HepG2 (cell line): ENCODE results near the gene TFDP2. TPM values are rescaled to one million over a fixed set of nuclear protein-coding genes. Genes with fewer than 3 reads are reported as not detected.

Experiments used
- CEBPG ChIP-seq: IDR thresholded peaks from 2 replicates; pipeline ENCODE4 v1.6.1; 2016
- ELF1 ChIP-seq: sonication (generic); formaldehyde crosslinking; IDR thresholded peaks from 2 replicates; pipeline ENCODE4 v1.4.0; 2020; ENCODE audit warnings: missing genetic modification reagents
- GTF2F1 ChIP-seq: fragments of 150-350 bp; IDR thresholded peaks from 2 replicates; pipeline ENCODE4 v1.6.1; 2014; ENCODE audit warnings: low read length
- NR2F6 ChIP-seq, 2 experiments: IDR thresholded peaks; 2 replicates each; pipeline ENCODE4 v1.6.1; 2016; ENCODE audit warnings: antibody characterized with exemption in 1 of 2, mild to moderate bottlenecking in 1 of 2
- SRSF1 ChIP-seq: fragments of 200-400 bp; formaldehyde crosslinking; optimal IDR thresholded peaks from 2 replicates; pipeline ENCODE3; 2017; ENCODE audit warnings: mild to moderate bottlenecking, low read depth, low read length, moderate library complexity
- TCF7 ChIP-seq: sonication (generic); IDR thresholded peaks from 2 replicates; pipeline ENCODE4 v1.6.1; 2016; ENCODE audit warnings: antibody characterized with exemption, low read depth
- ZMYM2 ChIP-seq: sonication (generic); formaldehyde crosslinking; IDR thresholded peaks from 2 replicates; pipeline ENCODE4 v1.8.0; 2022; ENCODE audit warnings: mild to moderate bottlenecking, missing genetic modification reagents
- ZNF660 ChIP-seq: sonication (generic); formaldehyde crosslinking; IDR thresholded peaks from 2 replicates; pipeline ENCODE4 v1.5.1; 2020; ENCODE audit warnings: mild to moderate bottlenecking, low read depth, missing genetic modification reagents, borderline replicate concordance
- polyA plus RNA-seq, 8 experiments: library from polyadenylated mRNA; depleted of rRNA in 3 of 8; stranded (reverse) in 7 of 8; unstranded in 1 of 8; fragments of >200 nt; fragmentation: Illumina TruSeq in 4 of 8; extraction: Trizol in 4 of 8; gene quantifications; 2 replicates each; pipeline versions ENCODE4 v1.2.1 to v1.2.3, GENCODE V29; 2011 to 2016; ENCODE audit warnings: low read depth in 4 of 8, missing spikeins in 1 of 8, mixed read lengths in 1 of 8; ENCODE audit not compliant: insufficient read depth in 1 of 8
- total RNA-seq, 5 experiments: library from RNA; depleted of rRNA; stranded (reverse); fragments of >200 nt; fragmentation: Illumina TruSeq; extraction: Trizol; gene quantifications; 2 replicates each; pipeline ENCODE4 v1.2.3, GENCODE V29; 2016; ENCODE audit warnings: low read depth in 1 of 5
- TF ChIP-seq, protein P1 (sequence below): sonication (generic); formaldehyde crosslinking; conservative IDR thresholded peaks from 2 replicates; pipeline ENCODE4 v1.4.0; 2020; ENCODE audit warnings: missing genetic modification reagents
- TF ChIP-seq, protein P2 (sequence below), 2 experiments: sonication (generic) in 1 of 2; formaldehyde crosslinking in 1 of 2; IDR thresholded peaks; 2 replicates each; pipeline versions ENCODE4 v1.6.1 to v1.9.0; 2014 to 2022; ENCODE audit warnings: antibody characterized with exemption in 1 of 2, borderline replicate concordance in 1 of 2, inconsistent platforms in 1 of 2, low read depth in 1 of 2, missing genetic modification reagents in 1 of 2
- TF ChIP-seq, protein P3 (sequence below): IDR thresholded peaks from 2 replicates; pipeline ENCODE4 v1.4.0; 2020; ENCODE audit warnings: mild to moderate bottlenecking, missing genetic modification reagents
- TF ChIP-seq, protein P4 (sequence below): IDR thresholded peaks from 2 replicates; pipeline ENCODE4 v1.6.1; 2016
- TF ChIP-seq, protein P5 (sequence below): sonication (generic); formaldehyde crosslinking; IDR thresholded peaks from 2 replicates; pipeline ENCODE4 v1.4.0; 2020; ENCODE audit warnings: missing genetic modification reagents

TFDP2 gene
- total and polyA plus RNA-seq, 2 of the 13 experiments (the other 11 are each of a cell fraction or from before 2014, with no cell fraction given) = 17.9 to 37.4 TPM

DNA sequence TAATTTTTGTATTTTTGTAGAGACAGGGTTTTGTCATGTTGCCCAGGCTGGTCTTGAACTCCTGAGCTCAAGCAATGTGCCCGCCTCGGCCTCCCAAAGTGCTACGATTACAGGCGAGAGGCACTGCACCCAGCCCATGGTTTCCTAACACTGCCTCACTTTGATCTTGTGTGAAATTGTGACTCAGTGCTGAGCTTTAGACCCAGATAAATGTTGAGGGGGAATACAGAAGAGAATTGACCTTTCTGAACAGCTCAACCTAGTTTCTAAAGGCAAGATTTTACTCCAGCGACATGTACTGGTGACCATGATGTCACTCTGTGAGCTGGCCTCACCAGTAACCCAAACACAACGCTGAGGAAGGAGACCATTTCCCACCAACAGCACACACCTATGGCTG lies 199.4 kb downstream of the TFDP2 start (continued):
- no peak for TF ChIP-seq ZNF660 (CRISPR knock-in tag)
- TF ChIP-seq, protein P1, sequence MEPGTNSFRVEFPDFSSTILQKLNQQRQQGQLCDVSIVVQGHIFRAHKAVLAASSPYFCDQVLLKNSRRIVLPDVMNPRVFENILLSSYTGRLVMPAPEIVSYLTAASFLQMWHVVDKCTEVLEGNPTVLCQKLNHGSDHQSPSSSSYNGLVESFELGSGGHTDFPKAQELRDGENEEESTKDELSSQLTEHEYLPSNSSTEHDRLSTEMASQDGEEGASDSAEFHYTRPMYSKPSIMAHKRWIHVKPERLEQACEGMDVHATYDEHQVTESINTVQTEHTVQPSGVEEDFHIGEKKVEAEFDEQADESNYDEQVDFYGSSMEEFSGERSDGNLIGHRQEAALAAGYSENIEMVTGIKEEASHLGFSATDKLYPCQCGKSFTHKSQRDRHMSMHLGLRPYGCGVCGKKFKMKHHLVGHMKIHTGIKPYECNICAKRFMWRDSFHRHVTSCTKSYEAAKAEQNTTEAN = no peak
- 0 out of 2 replicates have a peak, but pooled peaks have one; percentile 26 for TF ChIP-seq NR2F6 (IDR thresholded peaks at IDR 0.05)
- peak; percentile 31; the same call in 1 of the 2 replicates for TF ChIP-seq NR2F6 (CRISPR knock-in tag; IDR thresholded peaks at IDR 0.05)
- TF ChIP-seq SRSF1 = no peak
- TF ChIP-seq, protein P2, sequence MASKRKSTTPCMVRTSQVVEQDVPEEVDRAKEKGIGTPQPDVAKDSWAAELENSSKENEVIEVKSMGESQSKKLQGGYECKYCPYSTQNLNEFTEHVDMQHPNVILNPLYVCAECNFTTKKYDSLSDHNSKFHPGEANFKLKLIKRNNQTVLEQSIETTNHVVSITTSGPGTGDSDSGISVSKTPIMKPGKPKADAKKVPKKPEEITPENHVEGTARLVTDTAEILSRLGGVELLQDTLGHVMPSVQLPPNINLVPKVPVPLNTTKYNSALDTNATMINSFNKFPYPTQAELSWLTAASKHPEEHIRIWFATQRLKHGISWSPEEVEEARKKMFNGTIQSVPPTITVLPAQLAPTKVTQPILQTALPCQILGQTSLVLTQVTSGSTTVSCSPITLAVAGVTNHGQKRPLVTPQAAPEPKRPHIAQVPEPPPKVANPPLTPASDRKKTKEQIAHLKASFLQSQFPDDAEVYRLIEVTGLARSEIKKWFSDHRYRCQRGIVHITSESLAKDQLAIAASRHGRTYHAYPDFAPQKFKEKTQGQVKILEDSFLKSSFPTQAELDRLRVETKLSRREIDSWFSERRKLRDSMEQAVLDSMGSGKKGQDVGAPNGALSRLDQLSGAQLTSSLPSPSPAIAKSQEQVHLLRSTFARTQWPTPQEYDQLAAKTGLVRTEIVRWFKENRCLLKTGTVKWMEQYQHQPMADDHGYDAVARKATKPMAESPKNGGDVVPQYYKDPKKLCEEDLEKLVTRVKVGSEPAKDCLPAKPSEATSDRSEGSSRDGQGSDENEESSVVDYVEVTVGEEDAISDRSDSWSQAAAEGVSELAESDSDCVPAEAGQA (IDR thresholded peaks at IDR 0.05; ENCODE audit: low read depth) = peak; percentile 26; the same call in 1 of the 2 replicates
- TF ChIP-seq, protein P2 (CRISPR knock-in tag; IDR thresholded peaks at IDR 0.05; ENCODE audit: borderline replicate concordance) = no peak
- peak; percentile 82 for TF ChIP-seq TCF7
- TF ChIP-seq, protein P3, sequence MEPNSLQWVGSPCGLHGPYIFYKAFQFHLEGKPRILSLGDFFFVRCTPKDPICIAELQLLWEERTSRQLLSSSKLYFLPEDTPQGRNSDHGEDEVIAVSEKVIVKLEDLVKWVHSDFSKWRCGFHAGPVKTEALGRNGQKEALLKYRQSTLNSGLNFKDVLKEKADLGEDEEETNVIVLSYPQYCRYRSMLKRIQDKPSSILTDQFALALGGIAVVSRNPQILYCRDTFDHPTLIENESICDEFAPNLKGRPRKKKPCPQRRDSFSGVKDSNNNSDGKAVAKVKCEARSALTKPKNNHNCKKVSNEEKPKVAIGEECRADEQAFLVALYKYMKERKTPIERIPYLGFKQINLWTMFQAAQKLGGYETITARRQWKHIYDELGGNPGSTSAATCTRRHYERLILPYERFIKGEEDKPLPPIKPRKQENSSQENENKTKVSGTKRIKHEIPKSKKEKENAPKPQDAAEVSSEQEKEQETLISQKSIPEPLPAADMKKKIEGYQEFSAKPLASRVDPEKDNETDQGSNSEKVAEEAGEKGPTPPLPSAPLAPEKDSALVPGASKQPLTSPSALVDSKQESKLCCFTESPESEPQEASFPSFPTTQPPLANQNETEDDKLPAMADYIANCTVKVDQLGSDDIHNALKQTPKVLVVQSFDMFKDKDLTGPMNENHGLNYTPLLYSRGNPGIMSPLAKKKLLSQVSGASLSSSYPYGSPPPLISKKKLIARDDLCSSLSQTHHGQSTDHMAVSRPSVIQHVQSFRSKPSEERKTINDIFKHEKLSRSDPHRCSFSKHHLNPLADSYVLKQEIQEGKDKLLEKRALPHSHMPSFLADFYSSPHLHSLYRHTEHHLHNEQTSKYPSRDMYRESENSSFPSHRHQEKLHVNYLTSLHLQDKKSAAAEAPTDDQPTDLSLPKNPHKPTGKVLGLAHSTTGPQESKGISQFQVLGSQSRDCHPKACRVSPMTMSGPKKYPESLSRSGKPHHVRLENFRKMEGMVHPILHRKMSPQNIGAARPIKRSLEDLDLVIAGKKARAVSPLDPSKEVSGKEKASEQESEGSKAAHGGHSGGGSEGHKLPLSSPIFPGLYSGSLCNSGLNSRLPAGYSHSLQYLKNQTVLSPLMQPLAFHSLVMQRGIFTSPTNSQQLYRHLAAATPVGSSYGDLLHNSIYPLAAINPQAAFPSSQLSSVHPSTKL (CRISPR knock-in tag) = peak; percentile 73
- peak; percentile 92 for TF ChIP-seq ZMYM2 (CRISPR knock-in tag)
- no peak for TF ChIP-seq GTF2F1
- TF ChIP-seq, protein P4, sequence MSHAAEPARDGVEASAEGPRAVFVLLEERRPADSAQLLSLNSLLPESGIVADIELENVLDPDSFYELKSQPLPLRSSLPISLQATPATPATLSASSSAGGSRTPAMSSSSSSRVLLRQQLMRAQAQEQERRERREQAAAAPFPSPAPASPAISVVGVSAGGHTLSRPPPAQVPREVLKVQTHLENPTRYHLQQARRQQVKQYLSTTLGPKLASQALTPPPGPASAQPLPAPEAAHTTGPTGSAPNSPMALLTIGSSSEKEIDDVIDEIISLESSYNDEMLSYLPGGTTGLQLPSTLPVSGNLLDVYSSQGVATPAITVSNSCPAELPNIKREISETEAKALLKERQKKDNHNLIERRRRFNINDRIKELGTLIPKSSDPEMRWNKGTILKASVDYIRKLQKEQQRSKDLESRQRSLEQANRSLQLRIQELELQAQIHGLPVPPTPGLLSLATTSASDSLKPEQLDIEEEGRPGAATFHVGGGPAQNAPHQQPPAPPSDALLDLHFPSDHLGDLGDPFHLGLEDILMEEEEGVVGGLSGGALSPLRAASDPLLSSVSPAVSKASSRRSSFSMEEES = no peak
- TF ChIP-seq CEBPG (CRISPR knock-in tag) = peak; percentile 74
- no peak for TF ChIP-seq ELF1 (CRISPR knock-in tag)
- TF ChIP-seq, protein P5, sequence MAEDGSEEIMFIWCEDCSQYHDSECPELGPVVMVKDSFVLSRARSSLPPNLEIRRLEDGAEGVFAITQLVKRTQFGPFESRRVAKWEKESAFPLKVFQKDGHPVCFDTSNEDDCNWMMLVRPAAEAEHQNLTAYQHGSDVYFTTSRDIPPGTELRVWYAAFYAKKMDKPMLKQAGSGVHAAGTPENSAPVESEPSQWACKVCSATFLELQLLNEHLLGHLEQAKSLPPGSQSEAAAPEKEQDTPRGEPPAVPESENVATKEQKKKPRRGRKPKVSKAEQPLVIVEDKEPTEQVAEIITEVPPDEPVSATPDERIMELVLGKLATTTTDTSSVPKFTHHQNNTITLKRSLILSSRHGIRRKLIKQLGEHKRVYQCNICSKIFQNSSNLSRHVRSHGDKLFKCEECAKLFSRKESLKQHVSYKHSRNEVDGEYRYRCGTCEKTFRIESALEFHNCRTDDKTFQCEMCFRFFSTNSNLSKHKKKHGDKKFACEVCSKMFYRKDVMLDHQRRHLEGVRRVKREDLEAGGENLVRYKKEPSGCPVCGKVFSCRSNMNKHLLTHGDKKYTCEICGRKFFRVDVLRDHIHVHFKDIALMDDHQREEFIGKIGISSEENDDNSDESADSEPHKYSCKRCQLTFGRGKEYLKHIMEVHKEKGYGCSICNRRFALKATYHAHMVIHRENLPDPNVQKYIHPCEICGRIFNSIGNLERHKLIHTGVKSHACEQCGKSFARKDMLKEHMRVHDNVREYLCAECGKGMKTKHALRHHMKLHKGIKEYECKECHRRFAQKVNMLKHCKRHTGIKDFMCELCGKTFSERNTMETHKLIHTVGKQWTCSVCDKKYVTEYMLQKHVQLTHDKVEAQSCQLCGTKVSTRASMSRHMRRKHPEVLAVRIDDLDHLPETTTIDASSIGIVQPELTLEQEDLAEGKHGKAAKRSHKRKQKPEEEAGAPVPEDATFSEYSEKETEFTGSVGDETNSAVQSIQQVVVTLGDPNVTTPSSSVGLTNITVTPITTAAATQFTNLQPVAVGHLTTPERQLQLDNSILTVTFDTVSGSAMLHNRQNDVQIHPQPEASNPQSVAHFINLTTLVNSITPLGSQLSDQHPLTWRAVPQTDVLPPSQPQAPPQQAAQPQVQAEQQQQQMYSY (CRISPR knock-in tag) = no peak
